GM18526 (cell line): Measurements from ENCODE around the gene THSD4.

Experiments used
- POLR2A ChIP-seq: IDR thresholded peaks from 3 replicates; pipeline ENCODE4 v1.6.1; 2011; ENCODE audit not compliant: insufficient read length; ENCODE audit errors: extremely low read depth

THSD4 gene

DNA sequence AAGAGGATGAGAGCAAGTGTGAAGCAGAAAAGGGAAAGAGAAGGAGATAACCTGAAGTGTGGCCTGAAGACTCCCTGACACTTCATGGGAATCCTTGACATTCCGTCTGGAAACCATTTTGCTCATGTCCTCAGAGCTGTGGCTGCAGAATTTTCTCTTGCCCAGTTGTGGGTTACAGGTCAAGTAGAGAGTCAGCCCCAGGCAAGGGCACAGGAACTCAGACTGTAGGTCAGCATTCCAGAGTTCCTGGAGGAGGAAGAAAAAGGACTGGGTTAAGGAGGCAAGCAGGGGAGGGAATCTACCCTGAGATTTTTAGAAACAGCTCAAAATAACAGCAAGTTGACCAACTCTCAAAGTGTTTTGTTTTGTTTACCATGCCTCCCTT is 4.1 kb upstream of the THSD4 start:
- no peak for TF ChIP-seq POLR2A

- no peak for TF ChIP-seq POLR2A
These were observed 3.3 kb upstream of the THSD4 start for GRCh38 chr15:71111950-71112349.

- no peak for TF ChIP-seq POLR2A
These were observed 2.8 kb upstream of the THSD4 start for GRCh38 chr15:71112429-71112828.

- no peak for TF ChIP-seq POLR2A
These were observed 1.1 kb upstream of the THSD4 start for GRCh38 chr15:71114066-71114680.

DNA sequence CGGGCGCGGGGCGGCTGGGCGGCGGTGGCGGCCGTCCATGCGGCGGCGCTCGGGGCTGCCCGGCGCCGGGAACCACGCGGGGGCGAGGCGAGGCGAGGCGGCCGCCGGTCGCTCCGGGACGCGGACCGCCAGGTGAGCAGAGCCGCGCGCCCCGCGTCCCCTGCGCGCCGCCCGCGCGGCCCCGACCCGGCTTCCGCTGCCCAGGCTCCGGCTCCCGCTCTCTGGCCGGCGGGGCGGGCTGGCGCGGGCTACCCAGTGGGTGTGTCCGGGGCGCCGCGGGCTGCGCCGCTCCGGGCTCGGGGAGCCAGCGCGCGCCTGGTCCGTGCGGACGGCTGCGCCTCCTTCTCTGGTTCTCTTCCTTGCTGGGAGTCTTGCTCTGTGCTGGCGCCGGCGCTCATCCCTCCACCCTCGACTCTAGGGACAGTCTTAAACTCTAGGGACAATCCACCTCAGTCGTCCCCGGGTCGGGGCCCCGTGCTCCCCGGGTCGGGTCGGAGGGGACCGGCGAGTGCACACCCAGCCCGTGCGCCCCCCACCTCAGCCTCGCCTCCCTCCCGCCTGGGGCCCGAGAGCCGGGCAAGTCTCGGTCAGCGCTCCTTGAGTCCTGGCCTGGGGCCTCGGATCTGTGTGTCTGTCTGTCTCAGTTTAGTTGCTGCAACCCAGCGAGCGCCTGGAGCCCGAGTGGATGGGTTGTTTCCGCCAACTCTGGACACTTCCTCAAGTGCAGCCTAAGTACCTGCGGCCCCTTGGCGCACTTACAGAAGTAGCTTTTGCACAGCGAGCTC is 488 bp downstream of the THSD4 start:
- TF ChIP-seq POLR2A: no peak

DNA sequence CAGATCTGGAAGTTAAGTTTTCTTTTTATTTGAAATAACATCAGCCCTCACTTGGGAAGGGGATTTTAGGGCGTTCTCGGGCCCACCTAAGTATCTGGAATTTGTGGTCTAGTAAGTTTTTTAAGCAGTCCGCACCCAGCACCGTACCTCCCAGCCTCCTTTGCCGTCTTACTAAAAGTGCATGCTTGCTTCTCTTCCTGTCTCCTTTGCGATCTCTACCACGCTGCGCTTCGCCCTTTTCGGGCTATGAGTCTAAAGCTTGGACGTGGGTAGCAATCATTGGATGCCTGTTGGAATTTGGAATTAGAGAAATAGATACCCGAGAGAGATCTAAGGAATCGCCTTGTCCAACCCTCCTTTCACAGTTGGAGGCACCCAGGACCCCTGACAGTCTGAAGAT is 1.1 kb downstream of the THSD4 start:
- TF ChIP-seq POLR2A: no peak

DNA sequence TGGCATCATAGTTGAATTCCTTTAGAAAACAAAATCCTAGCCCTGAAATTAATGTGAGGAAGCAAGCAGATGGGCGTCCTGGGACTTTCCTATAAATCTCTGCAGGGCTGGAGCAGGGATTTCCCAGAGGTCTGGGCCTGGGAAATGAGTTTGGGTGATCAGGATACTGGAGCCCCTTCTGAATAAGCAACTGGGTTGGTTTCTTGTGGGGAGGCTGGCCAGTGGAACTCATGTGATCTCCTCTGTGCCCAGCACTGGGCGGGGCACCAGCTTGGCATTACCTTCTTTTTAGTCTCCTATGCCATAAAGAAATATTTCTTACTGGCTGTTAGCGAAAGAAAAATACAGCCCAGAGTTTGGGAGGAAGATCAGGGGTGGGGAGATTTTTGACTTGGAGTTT is 1.7 kb downstream of the THSD4 start:
- no peak for TF ChIP-seq POLR2A

- no peak for TF ChIP-seq POLR2A
These were observed 2.5 kb downstream of the THSD4 start for GRCh38 chr15:71117714-71118305.

DNA sequence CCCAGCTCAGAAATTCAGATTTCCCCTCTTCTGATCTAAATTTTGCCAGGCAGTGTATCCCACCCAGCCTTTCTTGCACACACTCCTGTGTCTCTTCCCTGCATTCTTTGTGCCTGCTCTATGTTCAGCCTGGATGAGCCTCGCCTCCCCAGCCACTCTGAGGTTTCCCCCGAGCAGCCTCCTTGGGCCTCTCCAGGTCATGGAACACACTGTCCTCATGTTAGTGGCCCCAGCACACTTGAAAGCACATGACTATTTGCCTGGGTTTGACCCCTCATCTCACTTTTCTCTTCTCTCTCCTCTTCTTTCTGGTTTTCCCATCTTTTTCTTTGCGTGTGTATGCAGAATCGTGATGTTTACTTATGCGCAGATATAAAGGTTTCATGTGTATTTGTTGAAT is 3.1 kb downstream of the THSD4 start:
- no peak for TF ChIP-seq POLR2A

DNA sequence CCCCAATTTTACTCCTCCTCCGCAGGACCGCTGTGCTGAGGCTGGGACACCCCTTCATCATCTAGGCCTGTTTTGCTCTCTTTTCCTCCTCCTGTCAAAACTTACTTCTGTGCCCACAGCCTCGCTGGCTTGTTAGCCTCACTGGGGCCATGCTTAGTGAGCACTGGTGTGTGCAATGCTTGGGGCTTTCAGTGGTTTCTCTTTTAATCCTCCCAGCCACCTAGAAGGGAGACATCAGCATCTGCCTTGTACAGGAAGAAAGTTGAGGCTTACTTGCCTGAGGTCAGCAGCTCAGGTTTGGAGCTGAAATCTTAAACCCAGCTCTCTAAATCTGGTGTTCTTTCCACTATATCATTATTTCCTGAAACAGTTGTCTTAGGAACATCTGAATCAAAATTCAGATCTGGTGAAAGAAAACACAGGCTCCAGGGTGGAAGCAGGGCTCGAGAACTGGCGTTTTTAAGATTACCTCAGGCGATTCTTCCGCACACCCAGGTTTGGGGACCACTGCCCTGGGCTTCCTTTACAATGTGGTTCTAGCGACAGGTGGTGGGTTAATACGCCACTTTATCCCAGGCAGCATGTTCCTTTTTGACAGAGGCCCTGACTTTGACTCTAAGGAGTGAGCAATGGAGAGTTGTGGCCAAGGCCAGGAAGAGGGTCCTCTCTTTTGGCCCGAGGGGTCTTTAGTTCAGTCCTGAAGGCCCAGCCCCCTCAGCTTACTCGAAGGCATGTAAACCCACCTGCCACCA is 3.8 kb downstream of the THSD4 start:
- TF ChIP-seq POLR2A: no peak

DNA sequence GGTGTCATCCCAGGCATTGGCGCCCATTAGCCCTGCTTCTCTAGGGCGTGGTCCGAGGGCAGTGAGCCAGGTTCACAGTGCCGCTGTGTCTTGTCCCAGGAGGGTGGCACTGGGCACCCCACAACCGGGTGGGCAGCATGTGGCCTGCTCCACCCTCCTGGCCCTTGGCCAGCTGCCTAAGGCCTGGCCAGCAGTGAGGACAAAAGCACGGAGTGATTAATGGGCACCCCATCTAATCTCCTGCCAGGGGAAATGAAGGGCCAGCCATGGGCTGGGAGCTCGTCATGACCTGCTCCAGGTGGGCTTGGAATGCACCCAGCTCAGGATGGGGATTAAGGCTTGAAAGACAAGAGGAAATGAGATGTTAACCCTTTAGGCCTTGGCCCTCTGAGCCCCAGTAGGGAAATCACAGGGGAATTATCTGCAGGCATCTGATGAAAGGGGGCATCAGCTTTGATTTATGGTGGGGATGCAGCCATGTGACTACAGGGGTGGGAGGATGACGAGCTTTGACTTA is 5.2 kb downstream of the THSD4 start:
- no peak for TF ChIP-seq POLR2A

DNA sequence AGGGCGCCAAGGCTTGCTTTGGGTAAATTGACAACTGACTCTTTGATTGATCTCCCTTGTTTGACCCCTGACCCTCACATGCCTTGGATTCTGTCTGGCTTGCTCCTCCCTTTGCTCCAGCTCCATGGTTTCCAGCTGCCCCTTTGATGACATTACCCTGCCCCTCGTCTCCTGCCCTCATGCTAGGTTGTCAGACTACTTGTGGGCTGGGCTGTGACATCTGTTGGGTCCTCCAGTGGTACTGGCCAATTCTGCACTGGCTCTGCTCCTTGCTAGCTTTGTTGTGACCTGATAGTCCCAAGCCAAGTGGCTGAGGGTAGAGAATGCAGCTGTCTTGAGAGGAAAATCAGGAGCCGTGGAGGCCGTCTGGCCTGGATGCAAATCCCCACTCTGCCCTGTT is 6.2 kb downstream of the THSD4 start:
- no peak for TF ChIP-seq POLR2A

- TF ChIP-seq POLR2A: no peak
These were observed 9.9 kb downstream of the THSD4 start for GRCh38 chr15:71124937-71125790.

- no peak for TF ChIP-seq POLR2A
These were observed 10.7 kb downstream of the THSD4 start for GRCh38 chr15:71125831-71126450.
